Activated CD8-positive, alpha-beta T cell treated with anti-CD3 and anti-CD28 coated beads, Interleukin-2, amount 10 ng/mL, durations not matched to agents 7 days and 5 days (primary cell): ENCODE data around the gene CST9L. TPM values are rescaled to one million over a fixed set of nuclear protein-coding genes. Genes with fewer than 3 reads are reported as not detected.

ENCODE experiments used
- ATAC-seq: fragments of 150-1000 bp; cut with Tn5 transposase; one replicate; pipeline ENCODE4 v1.10.0; 2021; ENCODE audit warnings: moderate library complexity
- CTCF ChIA-PET: fragments of 350-600 bp; sonication (Branson Sonifier 250); formaldehyde crosslinking; loops from one replicate; lab custom pipeline; 2021; ENCODE audit warnings: antibody characterized with exemption; lab: Charles Lee
- POLR2A ChIA-PET: fragments of 350-600 bp; sonication (Branson Sonifier 250); formaldehyde crosslinking; loops from one replicate; lab custom pipeline; 2021; ENCODE audit warnings: antibody characterized with exemption; lab: Charles Lee
- DNase-seq: peaks from one replicate; pipeline ENCODE4 v3.0.0-alpha.2; 2020
- H3K27ac Mint-ChIP-seq: one replicate; pipeline ENCODE4 v1.8.0; 2021; ENCODE audit warnings: mild to moderate bottlenecking, mixed read lengths
- H3K27me3 Mint-ChIP-seq: one replicate; pipeline ENCODE4 v1.8.0; 2021; ENCODE audit warnings: low read depth, mixed read lengths
- H3K36me3 Mint-ChIP-seq: one replicate; pipeline ENCODE4 v1.8.0; 2021; ENCODE audit warnings: low read depth, mixed read lengths
- H3K4me1 Mint-ChIP-seq: one replicate; pipeline ENCODE4 v1.8.0; 2021; ENCODE audit warnings: low read depth, mixed read lengths
- H3K4me3 Mint-ChIP-seq: one replicate; pipeline ENCODE4 v1.8.0; 2021; ENCODE audit warnings: mild to moderate bottlenecking, mixed read lengths
- H3K9me3 Mint-ChIP-seq: one replicate; pipeline ENCODE4 v1.8.0; 2022; ENCODE audit warnings: mixed read lengths; ENCODE audit not compliant: insufficient read depth
- total RNA-seq, 2 experiments: library from RNA; stranded (reverse); gene quantifications; one replicate each; pipeline ENCODE4 v1.2.3, GENCODE V29; 2021

CST9L gene
- total RNA-seq, 2 experiments from 2014 or later: not detected

GRCh38 chr20:23562721-23563342, 5.5 kb downstream of the CST9L start:
- DNase-seq (no peak), ATAC-seq (no peak)
- no peak overlapping the region for H3K27ac Mint-ChIP-seq
- no peaks in the 10 kb centered on the region for H3K36me3 Mint-ChIP-seq
- H3K4me3 Mint-ChIP-seq: no peak overlapping the region
- ChIA-PET CTCF (no interaction called here), POLR2A (no interaction called here)
- H3K27me3 Mint-ChIP-seq: peaks cover 7% of the 10 kb centered on the region
- peaks cover 9% of the 10 kb centered on the region for H3K9me3 Mint-ChIP-seq
- H3K4me1 Mint-ChIP-seq: no peaks in the 10 kb centered on the region

DNA sequence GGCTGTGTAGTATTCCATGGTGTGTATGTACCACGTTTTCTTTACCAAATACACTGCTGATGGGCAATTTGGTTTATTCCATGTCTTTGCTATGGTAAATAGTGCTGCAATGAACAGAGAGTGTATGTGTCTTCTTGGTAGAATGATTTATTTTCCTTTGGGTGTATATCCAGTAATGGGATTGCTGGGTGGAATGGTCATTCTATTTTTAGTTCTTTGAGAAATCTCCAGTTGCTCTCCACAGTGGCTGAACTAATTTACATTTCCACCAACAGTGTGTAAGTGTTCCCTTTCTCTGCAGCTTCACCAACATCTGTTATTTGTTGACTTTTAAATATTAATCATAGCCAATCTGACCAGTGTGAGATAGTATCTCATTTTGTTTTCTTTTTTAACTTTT, 13.9 kb downstream of the CST9L start:
- CTCF ChIA-PET: no interaction called here
- ATAC-seq: no peak
- no peak overlapping the region for H3K27ac Mint-ChIP-seq

DNA sequence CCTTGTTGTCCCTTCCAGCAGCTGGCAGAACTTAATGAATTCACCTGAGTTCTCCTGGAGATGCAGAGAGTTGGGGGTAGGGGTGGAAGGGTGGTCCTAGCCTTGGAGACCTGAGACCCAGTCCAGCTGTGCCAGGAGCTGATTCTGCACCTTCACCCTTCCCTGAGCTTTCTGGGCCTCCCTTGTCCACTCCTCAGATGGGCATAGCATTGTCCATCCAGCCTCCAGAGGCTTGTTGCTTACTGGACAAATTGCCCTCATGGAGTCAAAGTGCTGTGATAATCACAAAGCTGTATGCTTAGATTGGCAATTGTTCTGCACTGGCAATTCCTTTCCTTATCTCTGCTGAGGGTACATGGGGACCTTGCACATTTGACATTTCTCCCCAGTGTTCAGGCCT, 16.5 kb downstream of the CST9L start:
- no peaks in the 10 kb centered on the region for H3K9me3 Mint-ChIP-seq
- CTCF ChIA-PET: no interaction called here

More for the DNA sequence above, 13.9 kb downstream of the CST9L start:
- peaks cover 16% of the 10 kb centered on the region for H3K27me3 Mint-ChIP-seq
- no peaks in the 10 kb centered on the region for H3K9me3 Mint-ChIP-seq
- H3K4me3 Mint-ChIP-seq: no peak overlapping the region
- DNase-seq: no peak
- POLR2A ChIA-PET: no interaction called here
- H3K36me3 Mint-ChIP-seq: no peaks in the 10 kb centered on the region
- H3K4me1 Mint-ChIP-seq: no peaks in the 10 kb centered on the region

DNA sequence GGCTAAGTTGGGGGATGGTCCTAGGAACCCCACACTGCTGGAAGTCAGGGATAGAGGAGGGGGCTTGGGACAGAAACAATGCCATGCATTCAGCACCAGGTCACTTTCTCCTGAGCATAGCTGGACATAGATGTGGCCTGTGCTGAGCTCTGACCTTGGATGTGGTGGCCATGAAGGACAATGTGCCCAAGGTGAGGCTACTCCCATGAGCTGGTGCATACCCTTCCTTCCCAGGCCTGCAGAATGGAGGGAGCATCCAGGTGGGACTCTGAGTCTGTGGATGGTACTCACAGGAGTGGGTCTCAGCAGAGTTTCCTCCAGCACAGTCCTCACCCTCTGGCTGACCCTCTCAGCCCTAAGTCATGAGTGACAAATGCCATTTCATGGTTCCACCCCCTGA, 16.9 kb downstream of the CST9L start:
- ChIA-PET CTCF (no interaction called here), POLR2A (no interaction called here)
- no peaks in the 10 kb centered on the region for H3K27me3 Mint-ChIP-seq
- H3K36me3 Mint-ChIP-seq: no peaks in the 10 kb centered on the region
- DNase-seq: no peak
- H3K9me3 Mint-ChIP-seq: no peaks in the 10 kb centered on the region
- no peaks in the 10 kb centered on the region for H3K4me1 Mint-ChIP-seq
- no peak overlapping the region for H3K27ac Mint-ChIP-seq
- no peak overlapping the region for H3K4me3 Mint-ChIP-seq
- ATAC-seq: no peak

More for the DNA sequence above, 16.5 kb downstream of the CST9L start:
- no peaks in the 10 kb centered on the region for H3K36me3 Mint-ChIP-seq
- no peaks in the 10 kb centered on the region for H3K4me1 Mint-ChIP-seq
- no peak overlapping the region for H3K27ac Mint-ChIP-seq
- ATAC-seq: no peak
- H3K4me3 Mint-ChIP-seq: no peak overlapping the region
- POLR2A ChIA-PET: no interaction called here
- no peak for DNase-seq
- no peaks in the 10 kb centered on the region for H3K27me3 Mint-ChIP-seq

DNA sequence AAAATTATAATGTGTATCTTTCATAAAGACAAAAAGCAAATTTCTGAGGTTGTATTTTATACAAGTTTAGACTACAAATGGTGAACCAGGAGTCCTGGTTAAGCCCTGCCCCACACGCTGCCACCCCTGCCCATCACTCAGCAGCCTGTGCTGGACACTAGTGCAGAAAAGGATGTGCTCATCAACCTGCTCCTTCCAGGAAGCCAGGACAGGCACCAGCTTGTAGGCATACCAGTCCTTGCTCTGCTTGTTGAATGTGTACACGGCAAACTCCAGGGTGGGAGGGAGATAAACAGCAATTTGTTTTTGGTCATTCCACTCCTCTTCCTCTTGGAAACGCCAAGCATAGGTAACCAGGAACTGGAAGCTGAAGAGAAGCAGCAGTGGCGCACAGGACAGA, 18.1 kb downstream of the CST9L start:
- Mint-ChIP-seq H3K36me3 (no peaks in the 10 kb centered on the region), H3K4me3 (no peak overlapping the region), H3K27ac (no peak overlapping the region), H3K4me1 (no peaks in the 10 kb centered on the region), H3K27me3 (no peaks in the 10 kb centered on the region), H3K9me3 (no peaks in the 10 kb centered on the region)
- ChIA-PET POLR2A (no interaction called here), CTCF (no interaction called here)
- ATAC-seq: no peak
- no peak for DNase-seq

DNA sequence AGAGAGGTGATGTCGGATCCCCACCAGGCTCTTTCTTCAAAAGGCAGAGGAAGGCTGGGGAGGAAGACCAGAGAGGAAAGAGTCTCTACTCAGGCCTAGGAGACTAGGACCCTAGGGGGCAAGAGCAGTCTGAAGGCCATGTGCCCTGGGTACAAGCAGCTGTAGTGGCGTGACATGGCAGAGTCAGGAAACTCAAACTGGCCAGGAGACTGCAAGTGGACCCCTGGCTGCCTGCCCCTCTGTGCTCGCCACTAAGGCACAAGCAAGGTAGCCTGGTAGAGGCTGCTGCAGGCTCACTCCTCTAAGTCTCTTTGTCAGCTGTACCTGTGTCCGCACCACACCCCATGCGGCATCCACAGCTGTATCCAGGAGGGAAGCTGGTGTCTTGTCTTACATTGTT, 19.9 kb downstream of the CST9L start:
- POLR2A ChIA-PET: no interaction called here
- ATAC-seq (no peak), DNase-seq (no peak)
- H3K4me1 Mint-ChIP-seq: no peaks in the 10 kb centered on the region
- no peaks in the 10 kb centered on the region for H3K9me3 Mint-ChIP-seq
- H3K27me3 Mint-ChIP-seq: no peaks in the 10 kb centered on the region
- CTCF ChIA-PET: no interaction called here
- H3K27ac Mint-ChIP-seq: no peak overlapping the region
- H3K4me3 Mint-ChIP-seq: no peak overlapping the region
- no peaks in the 10 kb centered on the region for H3K36me3 Mint-ChIP-seq

DNA sequence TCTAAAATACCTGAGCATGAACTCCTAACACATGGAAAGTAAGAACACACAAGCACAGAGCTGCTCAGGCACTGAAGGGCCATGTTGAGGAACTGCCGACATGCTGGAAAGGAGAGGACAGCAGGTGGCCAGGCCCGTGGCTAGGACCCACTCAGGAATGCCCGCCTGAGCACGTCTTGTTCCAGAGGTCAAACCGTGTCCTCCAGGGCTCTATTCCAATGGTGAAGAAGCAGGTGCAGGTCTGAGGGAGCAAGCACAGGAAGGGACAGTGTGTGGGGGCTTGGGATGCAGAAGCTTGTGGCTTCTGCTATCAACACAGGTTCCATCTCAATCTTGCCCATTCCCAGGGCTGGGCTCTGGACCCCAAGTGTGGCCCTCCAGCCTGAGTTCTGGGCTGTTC, 20.7 kb downstream of the CST9L start:
- Mint-ChIP-seq H3K36me3 (no peaks in the 10 kb centered on the region), H3K4me3 (no peak overlapping the region), H3K27ac (no peak overlapping the region), H3K27me3 (no peaks in the 10 kb centered on the region), H3K9me3 (no peaks in the 10 kb centered on the region), H3K4me1 (no peaks in the 10 kb centered on the region)
- no peak for ATAC-seq
- CTCF ChIA-PET: no interaction called here
- DNase-seq: no peak
- POLR2A ChIA-PET: no interaction called here

DNA sequence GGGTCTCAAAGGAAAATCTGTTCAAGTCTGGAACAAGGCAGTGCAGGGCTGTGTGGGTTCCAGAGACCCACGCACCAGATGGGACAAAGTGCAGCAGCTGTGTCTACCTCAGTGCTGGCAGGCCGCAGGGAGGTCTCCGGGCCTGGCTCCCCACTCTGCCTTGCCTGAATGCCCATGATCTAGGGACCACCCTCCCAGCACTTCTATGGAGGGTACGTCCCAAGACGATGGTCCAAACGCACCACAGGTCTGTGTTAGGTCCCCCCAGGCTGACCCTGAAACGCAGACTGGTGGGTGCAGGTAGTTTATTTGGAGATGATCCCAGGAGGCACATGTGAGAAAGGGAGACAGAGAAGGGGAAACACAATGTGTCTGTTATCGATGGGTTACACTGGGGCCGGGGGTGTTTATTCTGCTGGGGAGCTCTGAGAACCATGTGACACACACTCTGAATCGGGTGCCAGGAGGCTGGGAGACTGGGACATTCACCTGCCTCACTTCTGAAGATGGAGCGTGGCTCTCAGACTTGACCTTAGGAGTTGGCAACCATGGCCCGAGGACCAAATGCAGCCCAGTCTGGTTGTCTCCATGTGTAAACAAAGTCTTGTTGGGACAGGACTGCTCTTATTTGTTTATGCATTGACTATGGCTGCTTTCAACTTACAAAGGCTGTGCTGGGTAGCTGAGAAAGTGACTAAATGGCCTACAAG, 21.7 kb downstream of the CST9L start:
- ATAC-seq: no peak
- Mint-ChIP-seq H3K4me3 (no peak overlapping the region), H3K27ac (no peak overlapping the region), H3K36me3 (no peaks in the 10 kb centered on the region), H3K27me3 (no peaks in the 10 kb centered on the region), H3K4me1 (no peaks in the 10 kb centered on the region), H3K9me3 (no peaks in the 10 kb centered on the region)
- no peak for DNase-seq
- CTCF ChIA-PET: no interaction called here
- POLR2A ChIA-PET: no interaction called here

DNA sequence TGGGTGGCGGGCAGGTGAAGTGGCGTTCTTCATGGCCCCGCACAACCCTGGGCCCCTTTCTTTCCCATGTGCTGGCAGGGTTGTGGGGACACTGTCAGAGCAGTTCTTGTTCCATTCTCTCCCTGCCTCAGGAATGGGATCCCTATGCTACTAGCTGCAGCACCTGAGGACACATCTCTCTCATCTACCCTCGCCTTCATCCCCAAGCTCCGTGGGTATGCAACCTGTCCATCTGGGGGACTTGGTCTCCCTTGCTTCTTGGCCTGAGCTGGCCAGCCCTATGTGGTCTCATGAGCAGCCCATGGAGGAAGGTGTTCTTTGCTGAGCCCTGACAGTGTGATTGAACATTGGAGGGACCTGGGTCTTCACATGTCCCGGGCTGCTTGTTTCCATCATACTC, 24.2 kb downstream of the CST9L start:
- ChIA-PET CTCF (no interaction called here), POLR2A (no interaction called here)
- H3K4me3 Mint-ChIP-seq: no peak overlapping the region
- H3K9me3 Mint-ChIP-seq: no peaks in the 10 kb centered on the region
- H3K27me3 Mint-ChIP-seq: peaks cover 2% of the 10 kb centered on the region
- no peak for DNase-seq
- no peaks in the 10 kb centered on the region for H3K36me3 Mint-ChIP-seq
- no peak for ATAC-seq
- no peak overlapping the region for H3K27ac Mint-ChIP-seq
- H3K4me1 Mint-ChIP-seq: no peaks in the 10 kb centered on the region

DNA sequence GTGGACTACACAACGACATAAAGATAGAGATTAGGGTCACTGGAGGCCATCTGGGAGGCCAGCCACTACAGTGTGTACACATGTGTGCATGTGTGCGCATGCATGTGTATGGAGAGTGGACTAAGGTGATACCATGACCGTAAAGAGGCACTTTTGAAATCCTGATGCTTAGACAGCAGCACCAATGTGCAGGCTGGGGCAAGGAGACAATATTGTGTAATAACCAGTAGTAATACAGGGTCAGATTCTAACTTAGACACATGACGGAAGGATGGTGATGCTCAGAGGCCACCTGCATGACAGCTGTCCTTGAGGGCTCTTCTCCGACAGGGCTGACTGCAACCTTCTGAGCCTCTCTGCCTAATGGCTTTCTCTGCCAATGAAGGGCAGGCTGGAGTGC, 25.5 kb downstream of the CST9L start:
- POLR2A ChIA-PET: no interaction called here
- H3K27ac Mint-ChIP-seq: no peak overlapping the region
- H3K36me3 Mint-ChIP-seq: no peaks in the 10 kb centered on the region
- H3K4me3 Mint-ChIP-seq: no peak overlapping the region
- CTCF ChIA-PET: no interaction called here
- DNase-seq (no peak), ATAC-seq (no peak)
- H3K27me3 Mint-ChIP-seq: peaks cover 2% of the 10 kb centered on the region
- no peaks in the 10 kb centered on the region for H3K4me1 Mint-ChIP-seq
- no peaks in the 10 kb centered on the region for H3K9me3 Mint-ChIP-seq

- ChIA-PET CTCF (no interaction called here), POLR2A (no interaction called here)
- no peak overlapping the region for H3K4me3 Mint-ChIP-seq
- no peaks in the 10 kb centered on the region for H3K4me1 Mint-ChIP-seq
- no peaks in the 10 kb centered on the region for H3K36me3 Mint-ChIP-seq
- H3K9me3 Mint-ChIP-seq: no peaks in the 10 kb centered on the region
- no peak overlapping the region for H3K27ac Mint-ChIP-seq
- DNase-seq: no peak
- peaks cover 2% of the 10 kb centered on the region for H3K27me3 Mint-ChIP-seq
- no peak for ATAC-seq
Observed at GRCh38 chr20:23541776-23542175, 26.5 kb downstream of the CST9L start.

DNA sequence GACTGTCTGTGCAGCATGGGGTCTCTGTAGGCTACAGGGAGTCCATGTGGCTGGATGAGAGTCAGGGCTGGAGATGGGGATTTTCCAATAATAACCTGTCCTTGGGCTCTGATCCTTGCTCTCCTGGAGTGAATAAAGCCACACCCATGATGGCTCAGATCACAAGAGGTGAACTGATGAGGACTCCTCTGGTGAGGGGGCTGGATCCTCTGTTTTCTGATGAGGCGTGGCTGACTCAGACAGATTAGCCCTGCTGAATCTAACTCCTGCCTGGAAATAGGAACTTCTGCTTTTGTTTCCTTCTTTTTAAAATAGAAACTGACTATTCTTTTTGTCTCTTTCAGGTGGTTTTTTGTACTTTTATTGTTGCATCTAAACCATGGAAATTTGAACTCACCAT, 27.0 kb downstream of the CST9L start:
- no peak for ATAC-seq

DNA sequence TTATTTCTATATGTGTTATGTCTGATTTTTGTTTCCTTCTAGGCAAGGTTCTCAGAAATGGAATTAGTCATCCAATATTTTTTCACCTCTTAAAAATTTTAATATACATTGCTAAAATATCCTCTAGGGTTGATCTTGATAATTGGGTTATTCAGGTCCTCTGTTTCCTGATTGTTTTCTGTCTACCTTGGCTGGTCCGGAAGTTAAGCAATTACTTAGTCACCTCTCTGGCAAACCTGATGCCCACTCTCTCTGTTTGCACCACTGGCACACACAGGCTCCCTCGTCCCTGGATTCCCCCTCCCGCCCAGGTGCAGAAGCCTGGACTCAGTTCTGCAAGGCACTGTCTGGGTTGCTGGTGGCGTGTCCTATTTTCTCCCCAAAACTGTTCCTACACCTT, 27.7 kb downstream of the CST9L start:
- Mint-ChIP-seq H3K27ac (no peak overlapping the region), H3K27me3 (peaks cover 2% of the 10 kb centered on the region), H3K36me3 (no peaks in the 10 kb centered on the region), H3K4me3 (no peak overlapping the region), H3K9me3 (no peaks in the 10 kb centered on the region), H3K4me1 (no peaks in the 10 kb centered on the region)
- DNase-seq (no peak), ATAC-seq (no peak)
- POLR2A ChIA-PET: no interaction called here
- CTCF ChIA-PET: no interaction called here

More for the DNA sequence above, 27.0 kb downstream of the CST9L start:
- H3K27ac Mint-ChIP-seq: no peak overlapping the region
- no peaks in the 10 kb centered on the region for H3K36me3 Mint-ChIP-seq
- CTCF ChIA-PET: no interaction called here
- H3K9me3 Mint-ChIP-seq: no peaks in the 10 kb centered on the region
- POLR2A ChIA-PET: no interaction called here
- no peak for DNase-seq
- H3K27me3 Mint-ChIP-seq: peaks cover 2% of the 10 kb centered on the region
- H3K4me3 Mint-ChIP-seq: no peak overlapping the region
- no peaks in the 10 kb centered on the region for H3K4me1 Mint-ChIP-seq
